CD4-positive, alpha-beta T cell treated with Interleukin-4 for 1 hour (primary cell): ENCODE data around the gene RPL18.

Source experiments
- DNase-seq, 2 donors: peaks; one replicate each; pipeline ENCODE4 v3.0.0-alpha.2; 2020 to 2022

Gene RPL18

GRCh38 chr19:48629599-48630295 is 10.8 kb upstream of the RPL18 start:
- peak in 1 of 2 donors; percentile 26 for DNase-seq

GRCh38 chr19:48629297-48629598 is 10.3 kb upstream of the RPL18 start:
- no peak for DNase-seq

- DNase-seq, result no peak
Observed at GRCh38 chr19:48628486-48629296, 9.7 kb upstream of the RPL18 start.

GRCh38 chr19:48627865-48628314 is 8.9 kb upstream of the RPL18 start:
- no peak for DNase-seq

- no peak for DNase-seq
Observed at GRCh38 chr19:48627201-48627864, 8.4 kb upstream of the RPL18 start.

- no peak for DNase-seq
Observed at GRCh38 chr19:48625891-48626327, 6.9 kb upstream of the RPL18 start.

- no peak for DNase-seq
Observed at GRCh38 chr19:48624791-48625723, 6.1 kb upstream of the RPL18 start.

- DNase-seq, result peak; percentile 97 to 98
Observed at GRCh38 chr19:48624067-48624594, 5.2 kb upstream of the RPL18 start.

- DNase-seq, result no peak
Observed at GRCh38 chr19:48623556-48624066, 4.6 kb upstream of the RPL18 start.

- no peak for DNase-seq
Observed at GRCh38 chr19:48619692-48620585, 961 bp upstream of the RPL18 start.

- DNase-seq, result no peak
Observed at GRCh38 chr19:48618278-48618915, 581 bp downstream of the RPL18 start.

- DNase-seq, result no peak
Observed at GRCh38 chr19:48617146-48617937, 1.6 kb downstream of the RPL18 start.

- DNase-seq, result no peak
Observed at GRCh38 chr19:48616491-48617056, 2.4 kb downstream of the RPL18 start.

- peak in 1 of 2 donors; percentile 33 for DNase-seq
Observed at GRCh38 chr19:48616041-48616436, 2.9 kb downstream of the RPL18 start.

GRCh38 chr19:48615231-48616040 is 3.5 kb downstream of the RPL18 start:
- DNase-seq, result no peak

- no peak for DNase-seq
Observed at GRCh38 chr19:48614436-48615230, 4.3 kb downstream of the RPL18 start, which contains the start of gene FAM83E. TSS of gene FAM83E (minus strand) at chr19:48615076. CDS start at chr19:48613372, 1,704 bp downstream.

- DNase-seq, result no peak
Observed at GRCh38 chr19:48613852-48614435, 5.0 kb downstream of the RPL18 start.
